Nephron (organoid): ENCODE data around the gene FBL.
A peak's percentile ranks its signal among the peaks of the same experiment; 100 is the strongest.

ENCODE experiments used
- H3K27ac Mint-ChIP-seq, 3 experiments: 2 replicates each; pipeline ENCODE4 v1.8.0; 2020; ENCODE audit warnings: mixed read lengths in 3 of 3, mild to moderate bottlenecking in 2 of 3, moderate library complexity in 1 of 3
- H3K27me3 Mint-ChIP-seq: 2 replicates; pipeline ENCODE4 v1.8.0; 2021; ENCODE audit warnings: low read depth, mild to moderate bottlenecking, moderate library complexity, mixed read lengths
- H3K36me3 Mint-ChIP-seq: 2 replicates; pipeline ENCODE4 v1.8.0; 2020; ENCODE audit warnings: low read depth, mixed read lengths
- H3K4me1 Mint-ChIP-seq: 2 replicates; pipeline ENCODE4 v1.8.0; 2020; ENCODE audit warnings: mixed read lengths
- H3K4me3 Mint-ChIP-seq, 3 experiments: 2 replicates each; pipeline ENCODE4 v1.8.0; 2020; ENCODE audit warnings: mild to moderate bottlenecking in 3 of 3, mixed read lengths in 3 of 3, moderate library complexity in 2 of 3
- H3K9me3 Mint-ChIP-seq: 2 replicates; pipeline ENCODE4 v1.8.0; 2020; ENCODE audit warnings: mixed read lengths
- TF ChIP-seq, protein P1 (sequence below), 3 experiments: fragments of 200-600 bp; sonication (generic); IDR thresholded peaks; one replicate each; pipeline ENCODE4 v1.5.0; 2021; ENCODE audit warnings: antibody characterized with exemption in 3 of 3; ENCODE audit not compliant: unreplicated experiment in 3 of 3

FBL gene

DNA sequence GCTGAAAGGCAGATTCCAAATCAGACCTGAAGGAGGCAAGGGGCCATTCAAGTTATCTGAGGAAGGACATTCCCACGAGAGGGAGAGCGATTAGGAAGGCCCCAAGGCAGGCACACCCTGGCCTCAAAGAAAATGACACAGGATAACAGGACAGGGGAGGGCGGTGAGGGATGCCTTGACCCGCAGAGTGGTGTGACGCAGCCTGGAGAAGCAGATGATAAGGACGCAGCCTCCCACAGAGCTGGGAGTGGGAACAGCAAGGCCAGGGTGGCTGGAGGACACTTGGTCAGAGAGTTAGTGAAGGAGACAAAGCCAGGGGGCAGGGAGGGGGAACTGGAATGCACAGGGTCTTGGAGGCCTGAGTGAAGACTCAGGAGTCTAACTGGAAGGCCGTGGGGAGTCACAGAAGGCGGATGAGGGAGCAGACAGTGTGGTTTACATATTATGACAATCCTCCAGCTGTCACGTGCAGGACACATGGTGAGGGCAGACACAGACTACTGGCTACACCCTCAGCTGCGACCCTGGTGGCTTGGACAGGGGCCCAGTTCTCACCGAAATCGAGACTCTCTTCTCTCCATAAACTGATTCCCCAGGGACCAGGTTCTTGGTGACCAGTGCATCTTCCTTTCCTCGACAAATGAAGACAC lies 6.4 kb downstream of the FBL start:
- no peaks in the 10 kb centered on the region for H3K9me3 Mint-ChIP-seq
- TF ChIP-seq, protein P1, sequence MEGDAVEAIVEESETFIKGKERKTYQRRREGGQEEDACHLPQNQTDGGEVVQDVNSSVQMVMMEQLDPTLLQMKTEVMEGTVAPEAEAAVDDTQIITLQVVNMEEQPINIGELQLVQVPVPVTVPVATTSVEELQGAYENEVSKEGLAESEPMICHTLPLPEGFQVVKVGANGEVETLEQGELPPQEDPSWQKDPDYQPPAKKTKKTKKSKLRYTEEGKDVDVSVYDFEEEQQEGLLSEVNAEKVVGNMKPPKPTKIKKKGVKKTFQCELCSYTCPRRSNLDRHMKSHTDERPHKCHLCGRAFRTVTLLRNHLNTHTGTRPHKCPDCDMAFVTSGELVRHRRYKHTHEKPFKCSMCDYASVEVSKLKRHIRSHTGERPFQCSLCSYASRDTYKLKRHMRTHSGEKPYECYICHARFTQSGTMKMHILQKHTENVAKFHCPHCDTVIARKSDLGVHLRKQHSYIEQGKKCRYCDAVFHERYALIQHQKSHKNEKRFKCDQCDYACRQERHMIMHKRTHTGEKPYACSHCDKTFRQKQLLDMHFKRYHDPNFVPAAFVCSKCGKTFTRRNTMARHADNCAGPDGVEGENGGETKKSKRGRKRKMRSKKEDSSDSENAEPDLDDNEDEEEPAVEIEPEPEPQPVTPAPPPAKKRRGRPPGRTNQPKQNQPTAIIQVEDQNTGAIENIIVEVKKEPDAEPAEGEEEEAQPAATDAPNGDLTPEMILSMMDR (IDR thresholded peaks at IDR 0.05; ENCODE audit: unreplicated experiment in 3 of 3): no peak
- H3K27me3 Mint-ChIP-seq: no peaks in the 10 kb centered on the region
- H3K4me3 Mint-ChIP-seq: peak overlapping the region in 1 of 3 experiments; percentile 3
- peaks cover 43% of the 10 kb centered on the region for H3K4me1 Mint-ChIP-seq
- H3K27ac Mint-ChIP-seq: peak overlapping the region; percentile 30 to 71 (median 69)
- peaks cover 35% of the 10 kb centered on the region for H3K36me3 Mint-ChIP-seq

DNA sequence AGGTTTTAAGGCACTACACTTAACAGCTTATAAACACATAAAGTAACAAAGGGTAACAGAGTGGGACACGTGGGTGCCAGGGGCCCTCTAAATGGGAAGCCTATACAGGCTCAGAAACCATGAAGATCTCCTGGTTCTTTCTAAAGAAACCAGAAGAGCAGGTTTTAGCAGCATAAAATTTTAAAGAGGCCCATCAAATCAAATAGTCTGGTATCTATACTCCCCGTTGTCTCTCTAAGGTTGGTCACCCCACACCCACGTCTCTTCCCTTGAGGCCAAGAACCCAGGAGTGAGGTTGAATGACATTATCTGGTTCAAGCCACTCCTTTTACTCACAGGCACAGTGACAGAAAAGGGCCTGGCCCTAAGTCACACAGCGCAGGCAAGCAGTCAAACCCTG lies 7.6 kb downstream of the FBL start:
- no peaks in the 10 kb centered on the region for H3K9me3 Mint-ChIP-seq
- H3K27me3 Mint-ChIP-seq: no peaks in the 10 kb centered on the region
- H3K4me1 Mint-ChIP-seq: peaks cover 36% of the 10 kb centered on the region
- H3K36me3 Mint-ChIP-seq: peaks cover 39% of the 10 kb centered on the region
- H3K27ac Mint-ChIP-seq: no peak overlapping the region
- H3K4me3 Mint-ChIP-seq: no peak overlapping the region
- TF ChIP-seq, protein P1 (IDR thresholded peaks at IDR 0.05; ENCODE audit: unreplicated experiment in 3 of 3): no peak

DNA sequence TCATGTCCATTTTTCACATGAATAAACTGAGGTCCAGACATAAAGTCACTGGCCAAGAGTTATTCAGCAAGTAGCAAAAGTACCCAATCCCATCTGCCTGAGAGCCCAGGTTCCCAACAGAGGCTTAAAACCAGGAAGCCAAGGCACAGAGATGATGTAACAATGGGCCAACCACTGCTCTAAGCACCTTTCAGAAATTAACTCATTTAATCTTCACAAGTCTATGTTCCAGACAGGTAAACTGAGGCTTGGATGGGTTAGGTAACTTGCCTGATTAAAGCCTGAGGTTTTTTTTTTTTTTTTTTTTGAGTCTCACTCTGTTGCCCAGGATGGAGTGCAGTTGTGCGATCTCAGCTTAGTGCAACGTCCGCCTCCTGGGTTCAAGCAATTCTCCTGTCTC lies 8.2 kb downstream of the FBL start:
- peaks cover 39% of the 10 kb centered on the region for H3K36me3 Mint-ChIP-seq
- H3K4me3 Mint-ChIP-seq: no peak overlapping the region
- no peaks in the 10 kb centered on the region for H3K9me3 Mint-ChIP-seq
- peaks cover 34% of the 10 kb centered on the region for H3K4me1 Mint-ChIP-seq
- no peaks in the 10 kb centered on the region for H3K27me3 Mint-ChIP-seq
- H3K27ac Mint-ChIP-seq: no peak overlapping the region
- TF ChIP-seq, protein P1 (IDR thresholded peaks at IDR 0.05; ENCODE audit: unreplicated experiment in 3 of 3): no peak

DNA sequence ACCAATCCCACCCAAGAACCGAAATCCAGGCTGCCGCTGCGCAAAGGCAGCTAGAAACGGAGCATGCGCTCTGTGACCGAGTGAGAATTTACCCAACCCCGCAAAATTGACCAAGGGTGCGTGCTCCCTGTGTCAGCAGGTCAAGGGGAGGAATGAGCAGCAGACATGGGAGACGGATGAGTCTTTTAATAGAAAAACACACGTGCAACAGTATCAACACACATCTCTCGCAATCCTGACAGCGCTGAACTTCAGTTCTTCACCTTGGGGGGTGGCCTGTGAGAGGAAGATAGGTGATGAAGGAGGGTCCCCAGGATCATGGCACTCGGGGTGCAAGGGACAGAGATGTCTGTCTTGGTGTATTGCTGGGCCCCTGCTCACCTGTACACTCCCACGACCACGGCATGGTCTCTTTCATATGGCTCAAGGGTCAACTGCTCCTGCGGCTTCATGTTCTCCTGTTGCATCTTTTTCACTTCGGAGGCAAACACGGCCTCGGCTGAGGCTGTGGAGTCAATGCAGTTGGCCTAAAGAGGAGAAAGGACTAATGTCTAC lies 11.8 kb downstream of the FBL start:
- TF ChIP-seq, protein P1 (IDR thresholded peaks at IDR 0.05; ENCODE audit: unreplicated experiment in 3 of 3): no peak
- Mint-ChIP-seq H3K27ac (peak overlapping the region; percentile 64 to 91 (median 87)), H3K4me3 (peak overlapping the region; percentile 80 to 89 (median 81)), H3K9me3 (no peaks in the 10 kb centered on the region), H3K4me1 (peaks cover 30% of the 10 kb centered on the region), H3K36me3 (peaks cover 64% of the 10 kb centered on the region), H3K27me3 (no peaks in the 10 kb centered on the region)

DNA sequence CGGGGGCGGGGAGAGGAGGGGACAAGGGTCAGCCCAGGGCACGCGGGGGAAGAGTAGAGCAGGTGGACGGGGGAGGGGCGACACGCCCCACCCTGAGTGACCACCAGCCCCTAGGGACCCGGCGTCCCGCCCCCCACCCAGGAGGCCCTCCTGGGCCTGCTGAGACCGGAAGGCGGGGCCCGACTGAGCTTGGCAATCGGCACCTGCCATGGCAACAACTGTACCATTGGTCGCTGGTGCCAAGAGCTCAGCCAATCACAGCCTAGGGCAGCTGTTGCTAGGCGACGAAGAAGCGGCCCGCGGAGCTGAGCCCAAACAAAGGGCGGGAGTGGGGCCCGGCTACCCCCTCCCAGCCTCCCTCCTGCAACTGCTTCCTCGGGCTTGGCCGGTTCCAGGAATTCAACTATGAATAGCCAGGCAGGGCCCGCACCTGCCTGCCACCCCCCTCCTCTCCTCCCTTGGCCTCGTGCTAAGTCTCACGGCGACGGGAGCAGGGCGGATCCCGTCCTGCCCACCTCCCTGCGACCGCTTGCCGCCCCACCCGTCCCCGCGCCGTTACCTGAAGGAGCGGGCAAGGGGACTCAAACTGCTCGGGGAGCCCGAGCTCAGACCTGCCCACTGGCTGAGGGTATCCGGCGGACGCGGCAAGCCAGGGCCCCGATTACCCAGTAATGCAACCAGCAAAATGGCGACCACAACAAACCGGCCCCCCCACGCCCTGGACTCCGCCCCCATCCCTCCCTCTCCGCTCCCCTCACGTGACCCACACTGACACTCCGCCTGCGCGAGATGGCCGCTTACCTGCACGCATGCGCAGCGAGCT lies 12.5 kb downstream of the FBL start, which contains the start of gene DYRK1B:
Gene DYRK1B (minus strand): TSS at position 699 of the 823 bp plus-strand sequence. CDS start 2,295 bp downstream, outside the sequence.
- Mint-ChIP-seq H3K4me1 (peaks cover 32% of the 10 kb centered on the region), H3K27me3 (no peaks in the 10 kb centered on the region), H3K4me3 (peak within 1 kb of the TSS; percentile 89 to 93 (median 92)), H3K27ac (peak within 1 kb of the TSS; percentile 87 to 94 (median 87)), H3K36me3 (peaks cover 64% of the 10 kb centered on the region), H3K9me3 (no peaks in the 10 kb centered on the region)
- TF ChIP-seq, protein P1 (IDR thresholded peaks at IDR 0.05; ENCODE audit: unreplicated experiment in 3 of 3): no peak
